GM18526 (cell line): ENCODE results near the gene HS6ST2.

Source experiments
- POLR2A ChIP-seq: IDR thresholded peaks from 3 replicates; pipeline ENCODE4 v1.6.1; 2011; ENCODE audit not compliant: insufficient read length; ENCODE audit errors: extremely low read depth

Gene HS6ST2

DNA sequence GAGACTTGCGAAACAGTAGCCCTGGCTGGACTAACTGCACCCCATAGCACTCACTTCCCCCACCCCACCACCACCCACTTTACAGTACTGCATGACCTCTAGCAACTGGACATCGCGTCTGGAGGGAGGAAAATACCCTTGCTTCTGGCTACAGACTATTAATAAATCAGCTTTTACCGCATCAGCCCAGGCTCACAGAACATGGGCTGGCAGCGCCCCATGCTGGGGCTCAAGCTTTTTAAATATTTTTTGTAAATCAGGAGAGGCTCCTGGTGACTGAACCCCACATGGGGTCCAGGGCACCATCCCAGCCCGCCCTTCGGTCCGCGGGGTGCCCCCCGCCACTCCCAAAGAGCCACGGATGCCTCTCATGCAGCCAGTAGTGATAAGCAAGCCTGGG, 2.7 kb downstream of the HS6ST2 start:
- TF ChIP-seq POLR2A, result no peak

DNA sequence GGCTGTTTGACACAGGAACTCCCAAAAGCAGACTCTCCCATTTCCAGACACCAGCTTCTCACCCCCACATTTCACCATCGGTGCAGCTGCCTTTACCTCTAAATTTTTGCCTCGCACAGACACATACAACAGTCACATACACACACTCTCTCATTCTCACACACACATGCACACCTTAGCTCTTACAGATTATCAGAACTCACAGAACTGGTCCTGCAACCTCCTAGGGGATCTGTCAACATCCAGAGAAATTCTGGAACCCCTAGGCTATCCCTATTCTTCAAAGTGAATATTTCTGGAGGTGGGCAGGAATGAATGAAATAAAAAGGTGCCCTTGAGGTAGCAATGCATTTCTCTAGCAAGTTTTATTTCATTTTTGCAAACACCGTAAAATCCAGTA, 4.1 kb downstream of the HS6ST2 start:
- TF ChIP-seq POLR2A, result no peak

DNA sequence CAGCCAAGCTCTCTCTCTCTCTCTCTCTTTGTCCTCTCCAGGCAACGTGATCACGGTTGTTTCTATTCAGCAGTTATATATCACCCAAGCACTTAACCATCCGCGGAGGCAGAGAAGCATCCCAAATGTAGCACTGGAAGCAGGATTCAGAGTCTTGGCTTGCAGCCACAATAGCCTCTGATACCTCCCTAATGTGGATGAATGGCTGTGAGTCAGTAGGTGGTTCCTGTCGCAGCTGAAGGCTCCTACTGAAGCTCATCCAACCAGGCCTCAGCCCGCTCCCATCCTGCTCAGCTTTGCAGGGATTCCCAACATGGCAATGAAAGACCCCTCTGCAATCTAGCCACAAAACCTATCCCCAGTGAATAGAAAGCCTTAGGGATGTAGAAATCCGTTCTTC, 5.1 kb downstream of the HS6ST2 start:
- no peak for TF ChIP-seq POLR2A

DNA sequence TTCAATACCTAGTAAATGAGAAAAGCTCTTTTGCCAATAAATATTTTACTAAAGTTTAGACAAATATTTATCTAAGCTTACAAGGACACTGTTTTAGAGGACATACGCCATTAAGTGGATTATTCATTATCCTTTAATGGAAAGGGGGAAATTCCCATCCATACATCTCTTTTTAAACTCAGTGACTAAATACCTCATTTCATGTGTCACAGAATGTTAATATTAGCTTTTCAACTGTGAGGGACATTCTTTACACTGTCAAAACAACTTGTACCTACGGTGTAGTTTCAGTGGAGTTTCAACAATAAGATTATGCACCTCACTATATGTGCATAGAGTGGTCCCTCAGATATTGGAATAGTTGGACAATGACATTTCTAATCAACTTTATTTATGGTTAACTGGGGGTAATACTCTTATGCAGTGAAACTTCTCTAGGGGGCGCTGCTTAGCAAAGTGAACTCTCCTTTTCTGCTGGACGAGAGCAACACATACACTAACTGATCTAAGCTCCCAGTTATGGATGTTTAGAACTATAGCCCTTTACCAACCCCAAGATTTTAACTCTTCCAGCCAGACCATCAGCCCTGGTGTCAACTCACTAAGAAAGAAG, 9.7 kb downstream of the HS6ST2 start:
- TF ChIP-seq POLR2A, result no peak

DNA sequence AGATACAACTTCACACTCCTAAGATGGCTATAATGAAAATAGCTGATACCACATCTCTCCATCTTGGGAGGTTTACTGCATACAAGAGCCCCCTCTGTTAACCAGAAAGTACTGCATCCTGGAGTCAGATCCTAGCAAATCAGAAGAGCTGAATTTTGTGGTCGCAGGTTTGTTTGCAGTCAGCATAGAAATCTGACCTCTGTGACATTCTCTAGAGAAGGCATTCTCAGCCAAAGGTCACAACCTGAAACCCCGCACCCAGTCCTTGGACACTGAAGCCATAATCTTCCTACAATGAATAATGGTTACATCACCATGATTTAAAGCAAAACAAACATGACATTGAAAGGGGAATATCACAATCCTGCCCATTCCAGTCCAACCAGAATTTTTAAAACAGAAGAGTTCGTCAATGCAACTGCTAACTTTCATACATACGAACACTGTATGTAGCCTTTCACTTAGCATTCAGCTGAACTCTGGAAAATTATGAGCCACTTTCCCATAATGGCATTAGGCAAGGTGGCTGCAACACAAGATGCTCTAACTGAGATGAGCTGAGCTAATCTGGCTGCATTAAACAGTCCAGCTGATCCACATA, 17.6 kb downstream of the HS6ST2 start:
- no peak for TF ChIP-seq POLR2A

DNA sequence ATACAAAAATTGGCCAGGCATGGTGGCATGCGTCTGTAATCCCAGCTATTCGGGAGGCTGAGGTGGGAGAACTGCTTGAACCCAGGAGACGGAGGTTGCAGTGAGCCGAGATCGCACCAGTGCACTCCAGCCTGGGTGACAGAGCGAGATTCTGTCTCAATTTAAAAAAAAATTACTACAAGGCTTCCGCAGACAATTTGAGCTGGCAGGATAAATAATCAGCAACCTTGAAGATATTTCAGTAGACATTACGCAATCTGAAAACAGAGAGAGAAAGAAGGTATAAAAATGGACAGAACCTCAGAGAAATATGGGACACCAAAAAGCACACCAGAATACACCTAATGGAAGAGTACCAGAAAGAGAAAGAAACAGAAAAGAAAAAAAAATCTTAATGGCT, 25.3 kb downstream of the HS6ST2 start:
- no peak for TF ChIP-seq POLR2A

DNA sequence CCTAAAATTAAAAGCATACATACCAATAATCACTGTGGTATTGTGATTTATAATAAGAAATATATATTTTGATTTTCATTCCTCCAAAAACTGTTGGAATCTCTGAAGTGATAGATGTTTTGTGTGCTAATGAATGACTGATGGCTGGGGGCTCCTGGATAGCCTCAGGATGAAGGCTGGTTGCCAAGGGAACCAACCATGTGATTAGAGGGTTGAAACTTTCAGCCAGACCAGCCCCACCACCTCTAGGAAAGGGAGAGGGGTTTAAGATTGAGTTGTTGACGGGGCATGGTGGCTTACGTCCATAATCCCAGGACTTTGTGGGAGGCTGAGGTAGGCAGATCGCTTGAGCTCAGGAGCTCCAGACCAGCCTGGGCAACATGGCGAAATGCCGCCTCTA, 34.0 kb downstream of the HS6ST2 start:
- TF ChIP-seq POLR2A, result no peak

DNA sequence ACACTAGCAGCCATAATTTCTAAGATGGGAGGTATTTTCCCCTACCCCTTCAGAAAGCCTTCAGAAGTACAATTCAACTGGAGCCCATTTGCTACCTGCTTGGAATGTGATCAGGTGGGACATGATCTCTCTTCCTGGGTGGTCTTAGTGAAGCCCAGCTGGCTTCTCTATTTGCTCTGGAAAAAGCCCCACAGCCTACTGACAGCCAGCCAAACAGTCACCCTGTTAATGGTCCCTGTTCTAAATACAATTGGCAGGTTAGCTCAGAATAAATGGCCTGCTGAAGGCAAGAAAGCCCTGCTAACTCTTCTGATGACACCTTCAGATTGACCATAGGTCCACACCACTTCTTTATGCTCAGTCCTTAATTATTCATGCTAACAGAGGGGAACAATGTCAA, 39.9 kb downstream of the HS6ST2 start:
- TF ChIP-seq POLR2A, result no peak

DNA sequence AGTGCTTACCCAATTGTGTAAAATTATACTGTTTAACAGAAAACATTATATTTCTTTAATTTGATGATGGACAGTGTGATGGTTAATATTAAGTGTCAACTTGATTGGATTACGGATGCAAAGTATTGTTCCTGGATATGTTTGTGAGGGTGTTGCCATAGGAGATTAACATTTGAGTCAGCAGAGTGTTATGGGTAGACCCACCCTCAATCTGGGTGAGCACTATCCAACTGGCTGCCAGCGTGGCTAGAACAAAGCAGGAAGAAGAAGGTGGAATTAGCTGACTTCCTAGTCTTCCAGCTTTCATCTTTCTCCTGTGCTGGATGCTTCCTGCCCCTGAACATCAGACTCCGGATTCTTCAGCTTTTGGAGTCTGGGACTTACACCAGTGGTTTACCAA, 42.1 kb downstream of the HS6ST2 start:
- no peak for TF ChIP-seq POLR2A

DNA sequence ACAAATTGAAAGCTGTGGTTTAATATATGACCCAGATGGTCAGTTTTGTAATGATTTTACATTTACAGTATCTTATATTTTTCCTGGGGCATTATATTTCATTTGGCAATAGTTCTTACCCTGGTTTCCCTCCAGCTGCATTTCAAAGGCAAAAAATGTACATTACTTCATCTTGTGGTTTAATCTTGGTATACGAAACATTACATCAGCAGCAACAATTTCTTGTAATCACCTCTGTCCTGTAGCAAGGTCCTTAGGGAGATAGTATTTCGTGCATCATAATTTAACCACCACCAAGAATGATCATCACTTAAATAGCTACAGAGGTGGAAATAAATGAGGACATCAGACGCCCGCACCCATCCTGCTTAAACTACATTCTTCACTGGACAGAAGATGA, 48.8 kb downstream of the HS6ST2 start:
- TF ChIP-seq POLR2A, result no peak

DNA sequence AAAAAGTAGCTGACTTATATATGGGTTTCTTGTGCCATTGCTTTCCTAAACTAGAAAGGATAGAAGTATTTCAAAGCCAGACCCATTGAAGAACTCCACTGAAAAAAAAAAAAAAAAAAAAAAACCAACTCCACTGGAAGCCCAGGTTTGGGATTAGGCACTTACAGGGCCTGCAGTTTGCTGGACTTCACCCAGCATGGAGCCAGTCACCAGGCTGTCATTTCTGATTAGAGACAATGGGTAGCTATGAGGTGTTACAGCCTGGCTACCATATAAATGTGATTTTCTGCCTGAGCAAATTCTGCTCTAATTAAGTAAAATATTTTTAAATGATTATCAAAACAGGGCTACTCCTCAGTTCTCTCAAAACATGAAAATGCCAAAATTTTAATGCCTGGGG, 49.5 kb downstream of the HS6ST2 start:
- TF ChIP-seq POLR2A, result no peak

DNA sequence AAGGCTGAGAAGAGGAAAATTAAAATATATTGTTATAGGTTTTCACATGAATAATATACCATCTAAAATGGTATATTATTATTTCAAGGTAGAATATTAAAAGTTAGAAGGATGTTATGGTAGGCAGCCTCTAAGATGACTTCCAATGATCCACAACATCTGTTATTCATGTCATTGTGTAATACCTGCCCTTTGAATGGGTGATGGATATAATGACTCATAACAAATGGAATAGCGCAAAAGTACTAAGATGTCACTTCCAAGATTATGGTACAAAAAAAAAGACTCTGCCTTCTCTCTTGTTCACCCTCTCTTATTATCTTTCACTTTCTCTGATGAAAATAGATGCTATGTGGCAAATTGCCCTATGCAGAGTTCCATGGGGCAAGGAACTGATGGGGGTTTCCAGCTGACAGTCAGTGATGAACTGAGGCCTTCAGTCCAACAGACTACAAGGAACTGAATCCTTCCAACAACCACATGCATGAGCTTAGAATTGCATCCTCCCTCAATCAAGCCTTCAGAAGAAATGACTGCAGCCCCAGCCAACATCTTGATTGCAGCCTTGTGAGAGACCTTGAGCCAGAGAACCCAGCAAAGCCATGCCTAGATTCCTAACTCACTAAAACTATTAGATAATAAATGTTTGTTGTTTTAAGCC, 57.7 kb downstream of the HS6ST2 start:
- no peak for TF ChIP-seq POLR2A

DNA sequence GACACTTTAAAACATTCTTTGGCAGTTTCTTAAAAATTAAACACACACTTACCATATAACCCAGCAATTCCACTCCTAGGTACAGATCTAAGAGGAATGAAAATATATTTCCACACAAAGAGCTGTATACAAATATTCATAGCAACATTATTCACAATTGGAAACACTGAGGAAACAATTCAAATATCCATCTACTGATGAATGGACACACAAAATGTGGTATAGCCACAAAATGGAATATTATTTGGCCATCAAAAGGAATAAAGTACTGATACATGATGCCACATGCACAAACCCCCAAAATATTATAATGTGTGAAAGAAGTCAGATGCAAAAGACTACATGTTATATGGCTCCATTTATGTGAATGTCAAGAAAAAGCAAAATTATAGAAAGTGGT, 70.9 kb downstream of the HS6ST2 start:
- no peak for TF ChIP-seq POLR2A

DNA sequence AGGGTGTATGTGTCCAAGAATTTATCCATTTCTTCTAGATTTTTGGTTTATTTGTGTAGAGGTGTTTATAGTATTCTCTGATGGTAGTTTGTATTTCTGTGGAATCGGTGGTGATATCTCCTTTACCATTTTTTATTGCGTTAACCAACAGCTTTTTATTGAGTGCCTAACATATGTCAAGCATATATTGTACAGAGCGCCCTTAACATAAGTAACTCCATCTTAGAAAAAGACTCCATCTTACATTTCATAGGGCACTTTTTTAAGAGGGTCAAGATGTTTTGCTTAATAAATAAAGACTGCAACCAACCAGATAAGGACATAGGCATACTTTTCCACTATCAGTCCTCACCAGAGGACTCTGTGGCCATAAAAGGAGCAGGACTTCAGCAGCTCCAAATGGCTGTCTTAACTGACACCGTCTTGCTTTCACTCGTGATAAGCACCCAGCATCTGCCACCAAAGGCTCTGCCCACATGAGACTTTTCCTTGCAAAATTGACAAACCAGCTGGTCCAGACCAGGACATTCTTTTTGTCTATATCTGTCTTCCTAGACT, 75.0 kb downstream of the HS6ST2 start:
- TF ChIP-seq POLR2A, result no peak

DNA sequence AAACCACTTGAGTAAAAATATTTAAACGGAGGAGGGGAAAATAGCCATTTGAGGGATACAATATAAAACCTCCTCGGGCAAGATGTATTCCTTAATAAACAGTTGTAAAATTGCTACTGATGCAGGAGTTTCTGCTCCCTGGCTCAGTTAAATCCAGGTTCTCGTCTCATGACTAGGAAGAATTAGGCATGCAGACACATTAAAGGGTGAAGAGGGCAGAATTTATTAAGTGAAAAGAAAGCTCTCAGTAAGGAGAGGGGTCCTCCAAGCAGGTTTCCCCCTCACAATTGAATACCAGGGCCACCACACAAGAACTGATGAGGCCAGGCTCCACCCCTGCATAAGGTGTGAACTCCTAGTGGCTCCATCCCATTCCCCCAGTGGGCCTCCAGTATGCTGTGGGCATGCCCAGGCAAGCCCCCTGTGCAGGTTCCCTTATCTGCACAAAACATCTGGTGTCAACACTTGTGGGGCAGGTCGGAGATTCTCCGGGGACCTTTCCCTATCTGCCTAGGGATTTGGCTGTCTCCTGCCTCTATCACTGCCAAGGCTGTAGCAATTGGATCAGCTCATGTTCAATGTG, 80.4 kb downstream of the HS6ST2 start:
- TF ChIP-seq POLR2A, result no peak
